Peyer's patch (tissue), 4 donors: ENCODE results near the gene PSIP1.

Experiments
- CTCF ChIP-seq, 6 experiments: fragments of 450-650 bp in 4 of 6; fragments of 200-600 bp in 2 of 6; sonication (generic) in 1 of 6; IDR thresholded peaks; one replicate each; pipeline ENCODE4 v1.5.1; 2017 to 2019; ENCODE audit warnings: antibody characterized with exemption in 6 of 6, mild to moderate bottlenecking in 3 of 6, moderate library complexity in 1 of 6
- POLR2A ChIP-seq, 2 donors: fragments of 450-650 bp; IDR thresholded peaks; one replicate each; pipeline ENCODE4 v1.5.1; 2017; ENCODE audit warnings: antibody characterized with exemption in 2 of 2, mild to moderate bottlenecking in 2 of 2, moderate library complexity in 2 of 2

DNA sequence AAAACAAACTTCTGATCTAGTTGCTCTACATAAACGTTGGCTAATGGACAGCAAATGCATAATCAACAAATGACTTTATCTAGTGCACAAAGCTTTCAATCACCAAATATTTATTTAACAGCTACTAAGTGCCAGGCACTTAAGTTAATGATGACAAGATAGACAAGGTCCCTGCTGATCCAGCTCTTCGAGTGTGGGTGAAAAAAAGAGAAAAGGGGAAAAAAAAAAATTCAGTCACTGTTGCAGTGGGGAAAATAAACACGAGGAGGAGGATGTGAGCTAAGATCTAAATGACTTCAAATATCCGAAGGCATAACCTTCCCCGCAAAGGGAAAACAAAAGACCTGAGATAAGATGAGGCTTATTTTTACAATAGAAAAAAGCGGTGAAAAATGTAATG lies 9.6 kb downstream of the PSIP1 start:
- TF ChIP-seq CTCF (IDR thresholded peaks at IDR 0.05) (no peak), POLR2A (IDR thresholded peaks at IDR 0.05) (no peak)
